ENCODE results near the gene AHSA1.

Gene AHSA1

GRCh38 chr14:77442196-77442595, 15.7 kb upstream of the AHSA1 start:
- DNase-seq: no peak
- Histone ChIP-seq H3K27me3 (ENCODE audit: insufficient read depth, low read depth, severe bottlenecking) (no peaks in the 10 kb centered on the region), H3K9me3 (ENCODE audit: severe bottlenecking) (no peaks in the 10 kb centered on the region), H3K36me3 (peaks cover 7% of the 10 kb centered on the region; the same call in 1 of the 2 replicates), H3K27ac (no peak overlapping the region), H3K4me3 (ENCODE audit: low read depth, low read length) (no peak overlapping the region)
- TF ChIP-seq CTCF (IDR thresholded peaks at IDR 0.05; ENCODE audit: low read depth, low read length): no peak

- no peaks in the 10 kb centered on the region for H3K9me3 ChIP-seq (ENCODE audit: severe bottlenecking)
- peaks cover 17% of the 10 kb centered on the region for H3K36me3 ChIP-seq
- H3K4me3 ChIP-seq (ENCODE audit: low read depth, low read length): no peak overlapping the region
- no peak for TF ChIP-seq CTCF (IDR thresholded peaks at IDR 0.05; ENCODE audit: low read depth, low read length)
- no peaks in the 10 kb centered on the region for H3K27me3 ChIP-seq (ENCODE audit: insufficient read depth, low read depth, severe bottlenecking)
- DNase-seq: no peak
- H3K27ac ChIP-seq: no peak overlapping the region
These were observed 1.8 kb upstream of the AHSA1 start for GRCh38 chr14:77455966-77456640.

- DNase-seq: no peak
- TF ChIP-seq CTCF (IDR thresholded peaks at IDR 0.05; ENCODE audit: low read depth, low read length): no peak
- H3K4me3 ChIP-seq (ENCODE audit: low read depth, low read length): peak overlapping the region; percentile 87
- peak overlapping the region; percentile 97 for H3K27ac ChIP-seq
- H3K27me3 ChIP-seq (ENCODE audit: insufficient read depth, low read depth, severe bottlenecking): no peaks in the 10 kb centered on the region
- H3K36me3 ChIP-seq: peaks cover 27% of the 10 kb centered on the region
- no peaks in the 10 kb centered on the region for H3K9me3 ChIP-seq (ENCODE audit: severe bottlenecking)
These were observed 775 bp upstream of the AHSA1 start for GRCh38 chr14:77457115-77457521.

GRCh38 chr14:77458249-77458950, 507 bp downstream of the AHSA1 start:
- Histone ChIP-seq H3K9me3 (ENCODE audit: severe bottlenecking) (no peaks in the 10 kb centered on the region), H3K27ac (peak overlapping the region; percentile 97), H3K36me3 (peaks cover 40% of the 10 kb centered on the region), H3K4me3 (ENCODE audit: low read depth, low read length) (peak overlapping the region; percentile 87), H3K27me3 (ENCODE audit: insufficient read depth, low read depth, severe bottlenecking) (no peaks in the 10 kb centered on the region)
- TF ChIP-seq CTCF (IDR thresholded peaks at IDR 0.05; ENCODE audit: low read depth, low read length): no peak
- DNase-seq: peak; percentile 43

DNA sequence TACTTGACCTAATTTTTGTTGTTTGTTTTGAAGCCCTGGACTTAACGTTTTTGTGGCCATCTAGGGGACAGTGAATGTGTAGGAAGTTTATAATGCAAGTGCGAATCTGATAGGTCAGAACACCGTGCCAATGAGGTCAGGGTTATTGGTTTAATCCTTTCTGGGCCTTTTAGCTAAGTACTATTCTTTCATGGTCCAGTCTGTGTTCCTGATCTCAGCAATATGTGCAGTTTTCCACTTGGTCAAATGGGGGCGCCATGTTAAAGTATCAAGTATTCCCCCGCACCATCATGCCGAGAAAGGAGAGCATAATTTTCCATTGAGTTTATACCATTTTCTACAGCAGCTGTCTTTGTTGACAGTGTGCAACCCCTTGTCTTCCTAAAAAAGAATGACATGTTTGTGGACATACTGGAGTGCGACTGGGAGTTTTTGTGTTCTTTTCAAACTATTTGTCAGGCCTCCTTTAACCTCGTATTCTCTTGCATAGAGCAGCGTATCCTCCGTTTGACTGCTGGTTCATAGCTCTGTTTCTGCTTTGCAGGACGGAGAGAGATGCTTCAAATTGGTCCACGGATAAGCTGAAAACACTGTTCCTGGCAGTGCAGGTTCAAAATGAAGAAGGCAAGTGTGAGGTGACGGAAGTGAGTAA, 1.3 kb downstream of the AHSA1 start:
- peak overlapping the region; percentile 87 for H3K4me3 ChIP-seq (ENCODE audit: low read depth, low read length)

More for the DNA sequence above, 1.3 kb downstream of the AHSA1 start:
- peak; percentile 62 for TF ChIP-seq CTCF (IDR thresholded peaks at IDR 0.05; ENCODE audit: low read depth, low read length)
- H3K27ac ChIP-seq: peak overlapping the region; percentile 97
- DNase-seq: peak; percentile 81
- no peaks in the 10 kb centered on the region for H3K27me3 ChIP-seq (ENCODE audit: insufficient read depth, low read depth, severe bottlenecking)
- H3K9me3 ChIP-seq (ENCODE audit: severe bottlenecking): no peaks in the 10 kb centered on the region
- H3K36me3 ChIP-seq: peaks cover 48% of the 10 kb centered on the region
